ENCODE results near the gene MANEAL.
A peak's percentile ranks its signal among the peaks of the same experiment; 100 is the strongest.

The MANEAL gene

GRCh38 chr1:37808369-37809319 lies 15.0 kb downstream of the MANEAL start:
- Histone ChIP-seq H3K27me3 (ENCODE audit: control insufficient read depth, insufficient read depth, low read length, poor library complexity, severe bottlenecking) (no peaks in the 10 kb centered on the region), H3K36me3 (ENCODE audit: control insufficient read depth, insufficient read depth, low read length) (peaks cover 26% of the 10 kb centered on the region), H3K9me3 (ENCODE audit: control insufficient read depth, low read length) (no peaks in the 10 kb centered on the region), H3K27ac (ENCODE audit: insufficient read depth, low read depth, low read length, poor library complexity, severe bottlenecking) (peak overlapping the region; percentile 77), H3K4me1 (ENCODE audit: control insufficient read depth, insufficient read depth, low read length) (peaks cover 7% of the 10 kb centered on the region), H3K4me3 (ENCODE audit: insufficient read depth, low read depth, low read length) (peak overlapping the region; percentile 96)
- WGBS, 2 experiments = 1% methylated on average over 54 of the region's 54 CpGs

GRCh38 chr1:37809942-37810341 lies 16.3 kb downstream of the MANEAL start:
- Histone ChIP-seq H3K4me1 (ENCODE audit: control insufficient read depth, insufficient read depth, low read length) (peaks cover 7% of the 10 kb centered on the region), H3K4me3 (ENCODE audit: insufficient read depth, low read depth, low read length) (no peak overlapping the region), H3K9me3 (ENCODE audit: control insufficient read depth, low read length) (no peaks in the 10 kb centered on the region), H3K27ac (ENCODE audit: insufficient read depth, low read depth, low read length, poor library complexity, severe bottlenecking) (no peak overlapping the region), H3K36me3 (ENCODE audit: control insufficient read depth, insufficient read depth, low read length) (peaks cover 22% of the 10 kb centered on the region), H3K27me3 (ENCODE audit: control insufficient read depth, insufficient read depth, low read length, poor library complexity, severe bottlenecking) (no peaks in the 10 kb centered on the region)
- 82 to 83% methylated on average over 2 of the region's 2 CpGs for WGBS, 2 experiments

GRCh38 chr1:37811027-37811655 lies 17.5 kb downstream of the MANEAL start:
- Histone ChIP-seq H3K36me3 (ENCODE audit: control insufficient read depth, insufficient read depth, low read length) (peaks cover 12% of the 10 kb centered on the region), H3K27me3 (ENCODE audit: control insufficient read depth, insufficient read depth, low read length, poor library complexity, severe bottlenecking) (no peaks in the 10 kb centered on the region), H3K4me1 (ENCODE audit: control insufficient read depth, insufficient read depth, low read length) (peaks cover 7% of the 10 kb centered on the region), H3K9me3 (ENCODE audit: control insufficient read depth, low read length) (no peaks in the 10 kb centered on the region), H3K27ac (ENCODE audit: insufficient read depth, low read depth, low read length, poor library complexity, severe bottlenecking) (no peak overlapping the region), H3K4me3 (ENCODE audit: insufficient read depth, low read depth, low read length) (no peak overlapping the region)
- WGBS, 2 experiments = 27% methylated on average over 6 of the region's 7 CpGs

DNA sequence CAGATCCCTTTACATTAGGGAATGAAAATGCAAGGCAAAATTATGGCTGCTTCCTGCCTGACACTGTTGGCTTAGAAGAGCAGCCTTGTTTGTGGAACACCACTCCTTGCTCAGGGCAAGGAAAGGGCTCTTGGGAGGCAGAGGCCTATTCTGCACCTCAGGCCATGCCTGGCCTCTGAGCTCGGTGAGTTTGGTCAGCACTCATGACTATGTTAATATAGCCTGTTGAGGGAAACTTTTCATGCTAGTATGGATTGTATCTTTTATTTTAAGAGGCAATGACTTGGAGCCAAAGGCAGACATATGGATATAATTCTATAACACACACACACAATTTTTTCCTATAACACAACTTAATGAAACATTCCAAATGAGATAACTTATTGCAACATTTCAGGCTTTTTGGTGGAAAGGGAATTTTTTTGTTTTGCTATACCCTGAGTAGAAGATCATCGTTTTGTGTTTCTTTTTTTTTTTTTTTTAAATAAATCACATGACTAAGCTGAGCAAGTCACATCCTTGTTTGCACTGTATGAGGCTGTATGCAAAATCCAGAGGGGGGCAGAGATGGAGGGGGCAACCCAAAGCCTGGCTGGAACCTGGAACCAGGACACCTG lies 20.0 kb downstream of the MANEAL start:
- peaks cover 4% of the 10 kb centered on the region for H3K4me1 ChIP-seq (ENCODE audit: control insufficient read depth, insufficient read depth, low read length)
- WGBS, 2 experiments = 91 to 96% methylated on average over 1 to 2 of the region's 2 CpGs
- peaks cover 6% of the 10 kb centered on the region for H3K36me3 ChIP-seq (ENCODE audit: control insufficient read depth, insufficient read depth, low read length)
- no peak overlapping the region for H3K27ac ChIP-seq (ENCODE audit: insufficient read depth, low read depth, low read length, poor library complexity, severe bottlenecking)
- H3K27me3 ChIP-seq (ENCODE audit: control insufficient read depth, insufficient read depth, low read length, poor library complexity, severe bottlenecking) = no peaks in the 10 kb centered on the region
- no peaks in the 10 kb centered on the region for H3K9me3 ChIP-seq (ENCODE audit: control insufficient read depth, low read length)
- no peak overlapping the region for H3K4me3 ChIP-seq (ENCODE audit: insufficient read depth, low read depth, low read length)

GRCh38 chr1:37814252-37814651 lies 20.6 kb downstream of the MANEAL start:
- peaks cover under 1% of the 10 kb centered on the region for H3K4me1 ChIP-seq (ENCODE audit: control insufficient read depth, insufficient read depth, low read length)
- peaks cover 9% of the 10 kb centered on the region for H3K36me3 ChIP-seq (ENCODE audit: control insufficient read depth, insufficient read depth, low read length)
- no peak overlapping the region for H3K27ac ChIP-seq (ENCODE audit: insufficient read depth, low read depth, low read length, poor library complexity, severe bottlenecking)
- no peaks in the 10 kb centered on the region for H3K9me3 ChIP-seq (ENCODE audit: control insufficient read depth, low read length)
- H3K27me3 ChIP-seq (ENCODE audit: control insufficient read depth, insufficient read depth, low read length, poor library complexity, severe bottlenecking) = no peaks in the 10 kb centered on the region
- WGBS, 2 experiments = 93 to 95% methylated on average over 7 of the region's 7 CpGs
- no peak overlapping the region for H3K4me3 ChIP-seq (ENCODE audit: insufficient read depth, low read depth, low read length)

DNA sequence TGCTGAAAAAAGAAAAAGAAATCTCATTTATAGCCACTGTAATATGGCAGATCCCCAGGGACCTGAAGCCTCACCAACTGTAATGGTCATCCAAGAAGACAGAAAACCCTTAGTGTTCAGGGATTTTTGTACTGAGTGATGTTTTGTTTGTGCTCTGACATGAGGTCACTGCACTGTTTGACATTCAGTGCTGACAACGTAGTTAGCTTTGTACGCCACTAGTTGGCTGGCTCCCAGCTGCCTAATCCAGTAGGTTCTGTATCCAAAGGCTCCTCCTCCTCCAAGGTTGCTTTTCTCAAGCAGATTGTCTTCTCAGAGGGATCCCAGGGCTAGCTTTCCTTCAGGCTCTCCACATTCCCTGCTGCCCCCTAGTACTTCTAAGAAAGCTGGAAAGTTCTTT lies 23.8 kb downstream of the MANEAL start:
- Histone ChIP-seq H3K4me1 (ENCODE audit: control insufficient read depth, insufficient read depth, low read length) (no peaks in the 10 kb centered on the region), H3K9me3 (ENCODE audit: control insufficient read depth, low read length) (no peaks in the 10 kb centered on the region), H3K4me3 (ENCODE audit: insufficient read depth, low read depth, low read length) (no peak overlapping the region), H3K27me3 (ENCODE audit: control insufficient read depth, insufficient read depth, low read length, poor library complexity, severe bottlenecking) (no peaks in the 10 kb centered on the region), H3K27ac (ENCODE audit: insufficient read depth, low read depth, low read length, poor library complexity, severe bottlenecking) (no peak overlapping the region), H3K36me3 (ENCODE audit: control insufficient read depth, insufficient read depth, low read length) (peaks cover 33% of the 10 kb centered on the region)
- 34 to 36% methylated on average over 2 of the region's 2 CpGs for WGBS, 2 experiments

GRCh38 chr1:37821481-37821880 lies 27.8 kb downstream of the MANEAL start:
- Histone ChIP-seq H3K27ac (ENCODE audit: insufficient read depth, low read depth, low read length, poor library complexity, severe bottlenecking) (no peak overlapping the region), H3K4me1 (ENCODE audit: control insufficient read depth, insufficient read depth, low read length) (no peaks in the 10 kb centered on the region), H3K4me3 (ENCODE audit: insufficient read depth, low read depth, low read length) (no peak overlapping the region), H3K9me3 (ENCODE audit: control insufficient read depth, low read length) (no peaks in the 10 kb centered on the region), H3K36me3 (ENCODE audit: control insufficient read depth, insufficient read depth, low read length) (peaks cover 38% of the 10 kb centered on the region), H3K27me3 (ENCODE audit: control insufficient read depth, insufficient read depth, low read length, poor library complexity, severe bottlenecking) (no peaks in the 10 kb centered on the region)
- WGBS, 2 experiments = 89 to 97% methylated on average over 2 of the region's 2 CpGs

DNA sequence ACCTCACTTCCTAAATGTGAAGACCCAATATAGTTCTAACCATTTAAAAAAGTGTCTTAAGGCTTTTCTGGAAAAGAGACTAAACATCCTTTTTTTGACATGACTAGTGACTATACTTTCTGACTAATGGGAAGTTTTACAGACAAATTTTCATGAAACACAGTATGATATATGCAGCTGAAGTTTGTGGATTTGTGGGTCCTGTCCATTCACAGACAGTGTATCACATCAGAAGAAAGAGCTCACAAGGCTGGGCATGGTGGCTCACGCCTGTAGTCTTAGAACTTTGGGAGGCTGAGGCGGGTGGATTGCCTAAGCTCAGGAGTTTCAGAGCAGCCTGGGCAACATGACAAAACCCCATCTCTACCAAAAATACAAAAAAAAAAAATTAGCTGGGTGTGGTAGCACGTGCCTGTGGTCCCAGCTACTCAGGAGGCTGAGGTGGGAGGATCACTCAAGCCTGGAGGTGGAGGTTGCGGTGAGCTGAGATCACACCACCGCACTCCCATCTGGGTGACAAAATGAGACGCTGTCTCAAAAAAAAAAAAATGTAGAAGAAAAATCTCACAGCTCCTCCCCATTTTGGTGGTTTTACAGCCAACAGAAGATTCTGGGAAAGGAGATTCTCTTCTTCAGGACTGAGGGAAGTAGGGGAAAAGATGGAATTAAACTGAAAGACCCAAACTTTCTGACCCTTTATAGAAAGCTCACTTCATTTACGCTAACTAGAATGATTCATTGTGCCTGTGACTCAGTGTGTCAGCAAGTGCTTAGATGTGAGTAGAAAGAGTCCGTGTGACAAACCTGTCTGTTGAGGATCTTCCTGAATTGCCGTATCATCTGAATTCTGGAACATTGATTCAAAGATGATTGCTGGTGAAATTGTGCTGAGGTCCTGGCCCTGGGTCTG lies 29.5 kb downstream of the MANEAL start:
- 92 to 94% methylated on average over 9 of the region's 9 CpGs for WGBS, 2 experiments
- Histone ChIP-seq H3K4me1 (ENCODE audit: control insufficient read depth, insufficient read depth, low read length) (no peaks in the 10 kb centered on the region), H3K27me3 (ENCODE audit: control insufficient read depth, insufficient read depth, low read length, poor library complexity, severe bottlenecking) (no peaks in the 10 kb centered on the region), H3K36me3 (ENCODE audit: control insufficient read depth, insufficient read depth, low read length) (peaks cover 38% of the 10 kb centered on the region), H3K9me3 (ENCODE audit: control insufficient read depth, low read length) (no peaks in the 10 kb centered on the region), H3K4me3 (ENCODE audit: insufficient read depth, low read depth, low read length) (no peak overlapping the region), H3K27ac (ENCODE audit: insufficient read depth, low read depth, low read length, poor library complexity, severe bottlenecking) (no peak overlapping the region)

DNA sequence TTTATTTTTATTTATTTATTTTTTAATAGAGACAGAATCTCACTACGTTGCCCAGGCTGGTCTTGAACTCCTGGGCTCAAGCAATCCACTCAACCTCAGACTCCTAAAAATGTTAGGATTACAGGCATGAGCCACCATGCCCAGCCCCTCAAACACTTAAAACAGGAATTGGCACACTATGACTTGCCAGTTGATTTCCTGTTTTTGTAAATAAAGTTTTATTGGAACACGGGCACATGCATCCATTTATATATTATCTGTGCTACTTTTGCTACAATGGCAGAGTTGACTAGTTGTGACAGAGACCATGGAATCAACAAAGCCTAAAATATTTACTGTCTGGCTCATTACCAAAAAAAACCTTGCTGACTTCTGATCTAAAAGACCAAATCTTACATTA lies 30.4 kb downstream of the MANEAL start:
- Histone ChIP-seq H3K4me1 (ENCODE audit: control insufficient read depth, insufficient read depth, low read length) (no peaks in the 10 kb centered on the region), H3K36me3 (ENCODE audit: control insufficient read depth, insufficient read depth, low read length) (peaks cover 43% of the 10 kb centered on the region), H3K9me3 (ENCODE audit: control insufficient read depth, low read length) (no peaks in the 10 kb centered on the region), H3K27me3 (ENCODE audit: control insufficient read depth, insufficient read depth, low read length, poor library complexity, severe bottlenecking) (no peaks in the 10 kb centered on the region), H3K27ac (ENCODE audit: insufficient read depth, low read depth, low read length, poor library complexity, severe bottlenecking) (no peak overlapping the region), H3K4me3 (ENCODE audit: insufficient read depth, low read depth, low read length) (no peak overlapping the region)
- 85 to 92% methylated on average over 2 of the region's 2 CpGs for whole genome bisulfite sequencing, 2 experiments

Measured in ectodermal cell (in vitro differentiated cells).